ENCODE results near the gene ZNF415. TPM values are rescaled to one million over a fixed set of nuclear protein-coding genes. Genes with fewer than 3 reads are reported as not detected.

Gene ZNF415
- total and polyA plus RNA-seq, 11 donors, result 12.8 to 38.6 (median 20.9) TPM

DNA sequence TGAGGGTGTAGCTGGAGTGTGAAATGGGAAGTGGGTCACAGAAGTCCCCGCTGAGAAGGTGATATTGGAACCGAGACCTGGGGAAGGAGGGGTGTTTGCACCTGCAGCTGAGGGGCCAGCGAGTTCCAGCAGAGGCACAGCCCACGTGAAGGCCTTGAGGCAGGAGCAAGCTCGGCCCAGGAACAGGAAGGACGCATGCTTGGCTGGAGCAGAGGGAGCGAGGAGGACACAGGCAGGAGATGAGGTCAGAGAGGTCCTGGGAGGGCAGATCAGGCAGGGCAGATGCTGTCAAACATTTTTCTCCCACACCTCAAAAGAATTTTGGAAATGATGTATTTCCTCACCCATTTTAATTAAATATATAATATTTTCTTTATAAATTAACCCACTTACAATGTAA is 9.3 kb downstream of the ZNF415 start:
- no peak for DNase-seq
- 66 to 75% (median 68%) methylated on average over 7 of the region's 7 CpGs for WGBS, 4 donors
- H3K27ac ChIP-seq, result no peak overlapping the region

GRCh38 chr19:53112286-53112685 is 20.4 kb downstream of the ZNF415 start:
- intact Hi-C loops (cut with DNase I), result no loop called here
- peaks cover 0 to 28% (median 7%) of the 10 kb centered on the region in 12 donors for H3K9me3 ChIP-seq
- no peaks in the 10 kb centered on the region for H3K27me3 ChIP-seq
- H3K36me3 ChIP-seq, result peaks cover 7 to 90% (median 65%) of the 10 kb centered on the region in 9 donors
- TF ChIP-seq CTCF (IDR thresholded peaks at IDR 0.05), result no peak
- TF ChIP-seq POLR2A (IDR thresholded peaks at IDR 0.05), result no peak
- H3K4me3 ChIP-seq, result no peak overlapping the region
- WGBS, 4 donors, result 92 to 100% (median 97%) methylated on average over 2 of the region's 2 CpGs
- H3K27ac ChIP-seq, result no peak overlapping the region
- H3K4me1 ChIP-seq, result no peaks in the 10 kb centered on the region
- no peak for ATAC-seq
- DNase-seq, result no peak

More for the DNA sequence above, 9.3 kb downstream of the ZNF415 start:
- intact Hi-C loops (cut with DNase I), result loop anchor here in 1 of 10 donors (2.0 kb wide), 1 partner anchor 19 kb away; no protein-coding TSS in a partner anchor
- H3K9me3 ChIP-seq, result peaks cover 0 to 9% (median 0%) of the 10 kb centered on the region in 12 donors
- peaks cover 0 to 24% (median 9%) of the 10 kb centered on the region in 9 donors for H3K36me3 ChIP-seq
- H3K27me3 ChIP-seq, result no peaks in the 10 kb centered on the region
- no peak overlapping the region for H3K4me3 ChIP-seq
- TF ChIP-seq POLR2A (IDR thresholded peaks at IDR 0.05) (no peak), CTCF (IDR thresholded peaks at IDR 0.05) (no peak)
- H3K4me1 ChIP-seq, result peaks cover 0 to 6% (median 0%) of the 10 kb centered on the region in 12 donors
- peak in 1 of 4 donors; percentile 82 for ATAC-seq

DNA sequence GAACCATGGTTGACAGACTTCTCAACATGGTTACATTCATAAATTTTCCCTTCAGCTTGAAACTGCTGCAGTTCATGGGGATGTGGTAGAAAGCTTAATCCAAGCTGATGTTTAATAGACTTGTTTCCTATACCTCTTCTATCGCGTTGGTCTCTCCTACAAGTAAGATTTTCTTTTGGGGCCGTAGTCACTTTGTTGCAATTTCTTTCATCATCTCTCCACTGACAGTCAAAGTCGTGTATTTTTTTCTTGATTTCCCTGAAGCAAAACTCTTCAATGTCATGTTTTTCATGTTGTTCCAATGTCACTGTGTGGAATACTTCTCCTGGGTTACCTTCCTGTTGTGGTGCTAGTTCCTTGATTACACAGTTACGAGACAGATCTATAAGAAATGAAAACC is 23.2 kb downstream of the ZNF415 start:
- peaks cover 0 to 11% (median 0%) of the 10 kb centered on the region in 12 donors for H3K9me3 ChIP-seq
- ATAC-seq (no peak), DNase-seq (no peak)
- no peaks in the 10 kb centered on the region for H3K27me3 ChIP-seq
- H3K36me3 ChIP-seq, result peaks cover 0 to 65% (median 44%) of the 10 kb centered on the region in 9 donors
- WGBS, 4 donors, result 95 to 97% (median 96%) methylated on average over 5 of the region's 5 CpGs
- no peaks in the 10 kb centered on the region for H3K4me1 ChIP-seq
- no peak overlapping the region for H3K4me3 ChIP-seq
- no peak for TF ChIP-seq CTCF (IDR thresholded peaks at IDR 0.05)
- no peak for TF ChIP-seq POLR2A (IDR thresholded peaks at IDR 0.05)
- H3K27ac ChIP-seq, result no peak overlapping the region
- intact Hi-C loops (cut with DNase I), result loop anchor here in 1 of 10 donors (10.0 kb wide), 1 partner anchor 115 kb away; no protein-coding TSS in a partner anchor

DNA sequence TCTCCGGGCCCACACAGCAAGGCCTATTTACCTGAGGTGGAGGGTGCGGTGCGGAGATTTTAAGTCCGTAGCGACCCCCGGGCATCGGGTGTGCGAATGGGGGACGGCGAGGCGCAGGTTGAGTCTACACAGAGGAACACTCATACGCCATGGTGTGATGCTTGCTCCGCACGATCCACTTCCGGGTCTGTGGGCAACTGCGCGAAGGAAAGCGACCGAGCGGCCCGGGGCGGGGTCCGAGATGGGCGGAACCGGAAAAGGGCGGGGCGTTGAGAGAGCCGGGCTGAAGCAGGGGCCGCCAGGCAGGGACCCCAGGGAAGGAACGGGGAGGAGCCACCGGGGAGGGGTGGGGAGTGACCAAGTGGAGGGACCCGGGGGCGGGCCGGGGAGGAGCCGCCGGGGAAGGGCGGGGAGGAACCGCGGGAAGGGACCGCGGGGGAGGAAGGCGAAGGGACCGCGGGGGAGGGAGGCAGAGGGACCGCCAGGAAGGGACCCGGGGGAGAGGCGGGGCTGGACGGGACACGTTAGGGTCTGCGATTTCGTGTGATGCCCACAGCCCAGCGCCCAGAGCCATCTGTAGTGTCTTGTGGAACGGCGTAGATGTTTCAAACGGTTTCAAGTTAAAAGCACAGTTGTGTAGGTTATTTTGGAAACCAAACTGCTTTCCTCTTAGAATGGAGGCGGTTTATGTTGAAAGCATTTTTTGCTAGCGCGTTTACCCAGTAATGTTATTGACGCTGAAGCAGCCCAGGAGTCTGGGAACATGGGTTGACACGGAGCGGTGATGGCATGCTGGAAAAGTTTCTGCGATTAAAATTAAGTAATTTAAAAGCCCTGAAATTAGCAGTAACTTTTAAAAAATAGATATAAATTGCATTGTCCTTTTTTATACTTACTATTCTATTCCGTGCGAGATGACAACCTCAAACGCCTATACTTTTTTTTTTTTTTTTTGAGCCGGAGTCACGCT is 29.2 kb downstream of the ZNF415 start, which contains the start of gene ZNF160:
TSS of gene ZNF160 (minus strand) at position 189 of the 970 bp plus-strand sequence. CDS start 17,146 bp downstream, outside the sequence.
- Histone ChIP-seq H3K9me3 (peaks cover 0 to 2% (median 0%) of the 10 kb centered on the region in 12 donors), H3K27me3 (no peaks in the 10 kb centered on the region), H3K27ac (peak within 1 kb of the TSS; percentile 83 to 97 (median 92)), H3K4me1 (peaks cover 6 to 44% (median 24%) of the 10 kb centered on the region in 12 donors), H3K36me3 (peaks cover 0 to 21% (median 8%) of the 10 kb centered on the region in 9 donors), H3K4me3 (peak within 1 kb of the TSS; percentile 67 to 99 (median 89))
- intact Hi-C loops (cut with DNase I), result loop anchor here in 4 of 10 donors (1.0 to 10.0 kb wide), 6 partner anchors 19 to 109 kb away; partner anchors contain the start of genes ZNF347 (in 2 of the 4), ZNF415 (in 1 of the 4) and ZNF665 (in 1 of the 4)
- 2 to 4% (median 2%) methylated on average over 59 to 67 of the region's 67 CpGs for WGBS, 4 donors
- ATAC-seq (peak; percentile 98 to 99 (median 99)), DNase-seq (peak; percentile 99 to 100 (median 100))
- TF ChIP-seq CTCF (IDR thresholded peaks at IDR 0.05) (no peak), POLR2A (IDR thresholded peaks at IDR 0.05) (peak; percentile 43 to 83)
